ENCODE measurements around the gene DNAH3.
"Not testable (repeated sequence)": the region's sequence is repeated elsewhere in the genome, so short reads cannot be mapped to it uniquely, and the experiment has no call there.

DNAH3 gene

DNA sequence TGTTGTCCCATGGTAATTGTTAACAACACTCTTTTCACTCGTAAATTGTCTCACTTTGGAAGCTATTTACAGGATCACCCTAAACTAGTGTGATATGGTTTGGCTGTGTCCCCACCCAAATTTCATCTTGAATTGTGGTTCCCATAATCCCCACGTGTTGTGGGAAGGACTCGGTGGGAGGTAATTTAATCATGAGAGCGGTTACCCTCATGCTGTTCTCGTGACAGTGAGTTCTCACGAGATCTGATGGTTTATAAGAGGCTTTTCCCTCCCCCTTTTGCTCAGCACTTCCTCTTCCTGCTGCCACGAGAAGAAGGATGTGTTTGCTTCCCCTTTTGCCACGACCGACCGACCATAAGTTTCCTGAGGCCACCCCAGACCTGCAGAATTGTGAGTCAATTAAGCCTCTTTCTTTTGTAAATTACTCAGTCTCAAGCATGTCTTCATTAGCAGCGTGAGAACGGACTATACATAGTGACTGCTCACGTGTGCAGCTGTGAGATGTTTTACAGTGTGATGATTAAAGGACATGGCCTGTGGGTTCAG, 34.4 kb downstream of the DNAH3 start:
- DNase-seq, result peak; percentile 4

GRCh38 chr16:21115551-21115950, 35.1 kb downstream of the DNAH3 start:
- DNase-seq, result not testable (repeated sequence)

- no peak for DNase-seq
Observed at GRCh38 chr16:21103941-21104860, 46.4 kb downstream of the DNAH3 start.

DNA sequence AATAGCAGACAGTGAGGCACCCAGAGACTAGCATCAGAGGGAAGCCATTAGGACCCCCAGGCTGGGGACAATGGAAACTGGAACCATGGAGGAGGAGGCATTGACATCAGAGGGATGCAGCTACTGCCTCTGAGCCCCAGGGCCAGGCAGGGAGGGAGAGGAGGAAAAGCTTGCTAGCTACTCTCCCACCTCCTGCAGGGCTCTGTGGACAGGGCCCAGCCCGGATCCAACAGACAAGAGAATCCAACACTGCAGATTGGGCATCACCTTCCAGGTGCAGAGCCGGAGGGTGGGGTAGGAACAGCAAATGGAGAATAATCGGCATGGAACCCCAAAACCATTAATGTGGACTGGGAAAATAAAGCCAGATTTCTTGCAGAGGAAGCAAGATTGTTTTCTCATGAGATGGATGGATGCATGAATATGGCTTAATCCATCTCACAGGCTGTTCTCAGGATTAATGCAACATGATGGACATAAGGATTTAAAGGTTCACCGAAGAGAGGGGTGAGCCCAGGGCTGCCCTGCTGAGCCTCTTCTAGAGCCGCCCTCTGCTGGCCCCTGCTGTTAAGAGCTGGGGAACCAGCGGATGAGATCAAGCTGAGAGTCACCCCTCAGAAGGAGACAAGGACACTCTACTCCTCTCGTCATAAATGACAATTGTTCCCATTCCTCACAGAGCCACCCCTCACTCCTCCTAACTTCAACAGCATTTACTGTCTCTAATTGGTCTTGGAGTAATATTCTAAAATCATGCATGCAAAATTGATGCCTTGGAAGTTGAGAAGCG, 48.8 kb downstream of the DNAH3 start:
- peak; percentile 26 for DNase-seq

GRCh38 chr16:21100447-21100846, 50.2 kb downstream of the DNAH3 start:
- no peak for DNase-seq

GRCh38 chr16:21097151-21097550, 53.5 kb downstream of the DNAH3 start:
- DNase-seq, result no peak

DNA sequence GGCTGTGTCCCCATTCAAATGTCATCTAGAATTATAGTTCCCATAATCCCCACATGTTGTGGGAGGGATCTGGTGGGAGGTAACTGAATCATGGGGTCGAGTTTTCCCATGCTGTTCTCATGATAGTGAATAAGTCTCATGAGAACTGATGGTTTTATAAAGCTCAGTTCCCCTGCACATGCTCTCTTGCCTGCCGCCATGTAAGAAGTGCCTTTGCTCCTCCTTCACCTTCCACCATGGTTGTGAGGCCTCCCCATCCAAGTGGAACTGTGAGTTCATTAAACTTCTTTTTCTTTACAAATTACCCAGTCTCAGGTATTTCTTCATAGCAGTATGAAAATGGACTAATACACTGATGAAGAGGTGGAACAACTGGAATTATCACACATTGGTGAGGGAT, 55.9 kb downstream of the DNAH3 start:
- not testable (repeated sequence) for DNase-seq

- DNase-seq, result no peak
Observed at GRCh38 chr16:21092951-21093350, 57.7 kb downstream of the DNAH3 start.

GRCh38 chr16:21088646-21089538, 61.8 kb downstream of the DNAH3 start:
- DNase-seq, result no peak

GRCh38 chr16:21088143-21088542, 62.5 kb downstream of the DNAH3 start:
- no peak for DNase-seq

GRCh38 chr16:21084631-21085225, 65.9 kb downstream of the DNAH3 start:
- DNase-seq, result no peak

- peak; percentile 50 for DNase-seq
Observed at GRCh38 chr16:21083729-21084268, 66.8 kb downstream of the DNAH3 start.

- no peak for DNase-seq
Observed at GRCh38 chr16:21081329-21081728, 69.3 kb downstream of the DNAH3 start.

- no peak for DNase-seq
Observed at GRCh38 chr16:21078563-21078962, 72.1 kb downstream of the DNAH3 start.

- no peak for DNase-seq
Observed at GRCh38 chr16:21076186-21076883, 74.3 kb downstream of the DNAH3 start.

DNA sequence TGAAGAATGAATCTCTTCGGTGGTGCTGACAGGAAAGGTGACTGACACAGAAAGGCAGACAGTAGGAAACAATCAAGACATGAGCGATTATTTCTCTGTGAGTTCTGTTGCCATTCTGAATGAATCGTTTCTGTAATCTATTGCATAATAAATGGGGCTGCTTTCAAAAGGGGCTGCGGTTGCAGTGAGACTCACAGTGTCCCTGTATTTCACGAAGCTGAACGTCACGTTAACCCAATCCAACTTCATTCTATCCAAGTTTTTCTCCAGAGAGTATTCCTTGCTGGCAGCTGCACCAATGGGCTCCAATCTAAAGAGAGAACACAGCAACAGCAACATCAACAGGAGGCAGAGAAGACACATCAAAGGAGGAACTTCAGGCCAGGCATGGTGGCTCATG, 75.4 kb downstream of the DNAH3 start:
- DNase-seq, result no peak

- no peak for DNase-seq
Observed at GRCh38 chr16:21072976-21073375, 77.7 kb downstream of the DNAH3 start.

DNA sequence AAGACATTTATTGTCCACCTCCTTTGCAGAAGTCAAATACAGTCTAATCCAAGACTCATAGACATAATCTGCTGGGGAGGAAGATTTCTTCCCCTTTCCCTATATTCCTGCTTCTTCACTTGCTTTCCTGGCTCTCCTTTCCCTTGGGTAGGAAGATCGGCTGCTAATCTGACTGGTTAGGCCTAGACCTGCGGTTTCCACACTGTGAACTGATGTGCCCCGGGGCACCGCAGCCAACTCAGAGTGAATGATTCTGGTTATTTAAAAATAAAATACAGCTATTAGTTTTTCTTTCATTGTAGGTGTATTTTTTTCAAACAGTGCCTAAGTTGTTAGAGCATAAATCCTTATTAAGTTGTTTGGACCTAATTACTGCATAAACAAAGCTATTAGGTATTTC, 78.9 kb downstream of the DNAH3 start:
- DNase-seq, result no peak

DNA sequence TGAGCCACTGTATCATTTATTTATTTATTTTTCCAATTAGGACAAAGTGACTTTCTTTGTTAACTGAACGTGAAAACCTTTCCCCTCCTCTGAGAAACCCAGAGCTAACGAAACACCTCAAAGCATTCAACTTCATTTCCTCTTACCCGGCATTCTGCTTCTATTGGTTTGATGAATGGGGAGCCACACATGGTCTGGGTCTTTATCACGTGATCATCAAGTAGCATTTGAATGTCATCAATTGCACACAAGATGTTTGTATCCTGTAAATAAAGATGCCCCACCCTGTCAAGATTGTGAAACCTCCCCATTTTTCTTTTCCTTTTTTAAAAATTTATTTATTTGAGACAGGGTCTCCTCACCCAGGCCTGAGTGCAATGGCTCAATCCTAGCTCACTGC, 80.1 kb downstream of the DNAH3 start:
- DNase-seq, result no peak

DNA sequence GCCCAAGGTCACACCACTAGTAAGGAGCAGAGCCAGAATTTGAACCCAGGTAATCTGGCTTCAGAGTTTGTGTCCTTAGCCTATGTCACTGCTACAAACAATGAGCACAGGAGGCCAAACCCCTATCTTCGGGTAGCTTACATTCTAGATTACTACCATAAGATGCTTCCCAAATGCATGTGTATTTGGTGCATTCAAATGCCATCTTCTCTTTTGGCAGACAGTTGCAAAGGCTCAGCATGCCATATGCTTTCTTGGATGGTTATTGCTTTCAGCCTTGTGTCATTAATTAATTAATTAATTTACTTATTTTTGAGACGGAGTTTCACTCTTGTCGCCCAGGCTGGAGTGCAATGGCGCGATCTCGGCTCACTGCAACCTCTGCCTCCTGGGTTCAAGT, 80.7 kb downstream of the DNAH3 start:
- no peak for DNase-seq

GRCh38 chr16:21064203-21064602, 86.4 kb downstream of the DNAH3 start:
- DNase-seq, result no peak
